LHCN-M2 (cell line): Measurements from ENCODE around the gene ELK1. TPM values are rescaled to one million over a fixed set of nuclear protein-coding genes. Genes with fewer than 3 reads are reported as not detected.
A peak's percentile ranks its signal among the peaks of the same experiment; 100 is the strongest.
"Not testable (repeated sequence)": the region's sequence is repeated elsewhere in the genome, so short reads cannot be mapped to it uniquely, and the experiment has no call there.

Source experiments
- DNase-seq: peaks from one replicate; pipeline ENCODE4 v3.0.0-alpha.2; 2012; ENCODE audit warnings: low read depth
- polyA plus RNA-seq: library from polyadenylated mRNA; unstranded; fragments of >200 nt; gene quantifications from one replicate; pipeline ENCODE4 v1.2.1, GENCODE V29; 2012; ENCODE audit warnings: missing spikeins
- total RNA-seq: library from RNA; depleted of rRNA; stranded (reverse); fragments of >200 nt; gene quantifications from 2 replicates; pipeline ENCODE4 v1.2.3, GENCODE V29; 2014; rRNA removed

The ELK1 gene, protein sequence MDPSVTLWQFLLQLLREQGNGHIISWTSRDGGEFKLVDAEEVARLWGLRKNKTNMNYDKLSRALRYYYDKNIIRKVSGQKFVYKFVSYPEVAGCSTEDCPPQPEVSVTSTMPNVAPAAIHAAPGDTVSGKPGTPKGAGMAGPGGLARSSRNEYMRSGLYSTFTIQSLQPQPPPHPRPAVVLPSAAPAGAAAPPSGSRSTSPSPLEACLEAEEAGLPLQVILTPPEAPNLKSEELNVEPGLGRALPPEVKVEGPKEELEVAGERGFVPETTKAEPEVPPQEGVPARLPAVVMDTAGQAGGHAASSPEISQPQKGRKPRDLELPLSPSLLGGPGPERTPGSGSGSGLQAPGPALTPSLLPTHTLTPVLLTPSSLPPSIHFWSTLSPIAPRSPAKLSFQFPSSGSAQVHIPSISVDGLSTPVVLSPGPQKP
- total RNA-seq = 44.2 and 46.8 TPM in 2 replicates
- 25.2 TPM for polyA plus RNA-seq

DNA sequence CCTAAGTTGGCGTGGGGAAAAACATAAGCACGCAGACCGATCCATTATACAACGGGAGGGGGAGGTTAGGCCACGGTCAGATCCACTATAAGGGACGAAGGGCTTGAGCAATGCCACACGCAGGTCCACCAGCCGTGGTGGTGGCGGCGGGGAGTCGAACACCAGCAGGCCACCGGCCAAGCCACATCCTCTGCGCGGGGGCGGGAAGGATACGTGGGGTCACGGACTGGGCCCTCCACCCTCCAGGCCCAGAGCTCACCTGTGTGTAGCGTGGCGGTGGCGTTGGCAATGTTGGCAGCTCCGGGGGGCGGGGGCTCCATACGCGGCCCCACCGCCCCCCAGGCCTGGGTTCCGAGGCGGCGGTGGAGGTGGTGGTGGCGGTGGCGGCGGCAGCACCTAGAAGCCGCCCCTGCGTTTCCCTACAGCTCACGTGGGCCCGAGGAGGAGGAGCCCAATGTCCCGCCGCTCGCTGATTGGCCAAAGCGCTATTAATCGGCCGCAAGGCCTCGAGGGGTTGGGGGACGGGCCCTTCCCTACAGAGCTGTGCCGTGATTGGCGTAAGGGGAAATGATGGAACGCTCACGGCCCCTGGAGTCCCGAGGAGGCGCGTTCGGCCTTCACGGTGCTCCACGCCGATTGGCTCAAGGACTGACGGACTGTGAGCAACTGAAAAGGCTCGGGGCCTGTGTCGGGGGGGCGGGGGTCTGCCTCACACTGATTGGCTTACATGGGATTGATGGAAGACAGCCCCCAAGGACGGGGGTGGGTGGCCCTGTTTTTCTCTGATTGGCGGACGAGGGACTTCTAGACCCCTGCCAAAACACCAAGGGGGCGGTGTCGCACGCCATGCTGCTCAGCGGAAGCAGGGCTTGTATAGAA lies at the start of gene ELK1:
Gene ELK1, minus strand, starts transcription at position 400 of the 879 bp plus-strand sequence. CDS start 9,122 bp downstream, outside the sequence.
- peak; percentile 97 for DNase-seq

DNA sequence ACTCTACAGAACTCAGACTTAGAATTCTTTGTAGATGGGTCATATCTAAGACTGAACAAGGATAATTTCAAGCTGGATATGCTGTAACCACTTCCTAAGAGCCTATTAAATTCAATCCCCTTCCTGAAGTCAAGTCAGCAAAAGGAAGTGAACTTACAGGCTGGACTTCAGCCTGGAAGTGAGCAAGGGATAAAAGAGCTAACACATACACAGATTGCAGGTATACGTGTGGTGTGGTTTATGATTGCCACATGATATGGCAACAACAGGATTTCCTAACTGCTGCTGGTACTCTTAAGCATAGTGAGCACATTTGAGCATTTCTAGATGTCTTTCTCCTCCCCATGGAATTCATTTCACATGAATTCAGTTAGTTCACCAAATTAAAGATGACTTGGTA lies 46.8 kb upstream of the ELK1 start:
- DNase-seq = peak; percentile 13

DNA sequence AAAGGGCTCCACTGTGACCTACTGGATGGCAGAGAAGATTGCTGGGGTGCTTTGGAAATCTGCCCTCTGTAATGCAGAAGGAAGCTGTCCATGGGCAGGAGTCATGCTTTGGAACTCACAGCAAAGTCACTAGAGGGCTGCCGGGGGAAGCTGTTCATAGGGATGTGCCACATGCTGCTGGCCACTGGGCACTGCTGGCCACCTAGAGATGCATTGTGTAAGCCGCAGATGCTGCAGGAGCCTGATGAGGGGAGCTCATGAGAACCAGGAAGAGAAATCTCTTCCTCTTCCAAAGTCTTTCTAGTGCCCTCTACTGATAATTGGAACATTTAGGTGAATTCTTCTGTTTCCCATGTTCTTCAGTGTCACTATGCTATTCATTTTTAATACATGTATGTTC lies 39.8 kb upstream of the ELK1 start:
- DNase-seq = peak; percentile 64

DNA sequence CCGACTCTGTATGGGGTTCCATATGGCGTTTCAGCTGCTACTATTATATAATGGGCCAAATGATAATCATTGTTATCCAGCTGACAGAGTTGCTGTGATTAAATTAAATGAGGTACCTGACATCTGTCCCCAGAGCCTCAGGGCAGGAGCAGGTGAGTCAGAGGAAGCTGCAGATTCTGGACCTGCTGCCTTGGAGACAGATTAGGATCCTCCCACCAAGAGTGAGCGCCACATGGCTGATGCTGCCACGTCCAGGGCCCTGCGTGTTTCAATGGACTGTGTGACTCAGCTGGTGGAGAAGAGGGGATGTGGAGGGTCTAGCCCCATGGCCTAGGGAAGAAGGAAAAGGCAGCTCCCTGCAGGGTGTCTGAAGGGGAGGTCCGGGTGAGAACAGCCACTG lies 36.9 kb upstream of the ELK1 start:
- DNase-seq = no peak

DNA sequence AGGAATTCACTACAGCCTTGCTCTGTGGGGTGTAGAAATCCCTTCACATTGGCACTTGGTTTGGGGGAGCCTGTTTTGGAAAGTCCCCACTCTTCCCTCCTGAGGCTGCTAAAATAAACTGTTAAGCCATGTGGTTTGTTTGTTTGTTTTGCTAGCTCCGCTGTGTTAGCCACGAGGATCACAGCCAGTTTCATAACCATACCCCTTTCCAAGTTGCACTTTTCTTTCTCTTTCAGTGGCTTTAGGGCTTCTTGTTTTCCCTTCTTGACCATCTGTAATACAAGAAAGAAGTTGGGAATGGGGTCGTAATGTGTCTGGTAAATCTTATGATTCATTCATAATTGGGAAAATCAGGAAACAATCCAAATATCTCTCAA lies 33.5 kb upstream of the ELK1 start:
- peak; percentile 62 for DNase-seq

DNA sequence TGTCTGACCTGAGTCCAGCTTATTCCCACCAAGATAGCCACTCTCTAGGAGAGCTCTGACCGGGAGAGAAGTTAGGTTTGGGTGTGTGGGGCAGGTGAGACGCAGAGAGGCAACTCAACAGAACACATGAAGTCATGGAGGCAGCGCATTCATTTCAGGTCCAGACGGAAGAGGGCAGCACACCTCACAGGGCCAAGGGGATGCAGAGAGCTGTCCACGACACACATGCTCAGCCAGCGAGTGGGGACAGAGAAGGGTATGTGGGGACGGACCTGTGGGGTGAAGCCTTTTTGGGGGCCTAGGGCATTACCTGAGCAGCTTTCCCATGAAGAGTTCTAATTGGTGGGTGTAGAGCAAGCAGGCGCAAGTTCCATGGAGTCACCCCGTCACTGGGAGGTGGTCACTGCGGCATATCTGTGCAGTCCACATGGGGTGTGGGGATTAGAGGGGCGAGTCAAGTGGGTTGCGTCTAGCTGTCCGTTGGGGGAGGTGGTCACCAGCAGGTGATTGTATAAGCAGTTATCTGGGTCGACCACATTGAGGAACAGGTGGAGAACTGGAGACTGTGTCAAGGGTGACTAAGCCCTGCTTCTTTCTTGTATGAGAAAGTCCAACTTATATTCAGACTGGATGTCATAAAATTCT lies 32.9 kb upstream of the ELK1 start:
- DNase-seq = no peak

DNA sequence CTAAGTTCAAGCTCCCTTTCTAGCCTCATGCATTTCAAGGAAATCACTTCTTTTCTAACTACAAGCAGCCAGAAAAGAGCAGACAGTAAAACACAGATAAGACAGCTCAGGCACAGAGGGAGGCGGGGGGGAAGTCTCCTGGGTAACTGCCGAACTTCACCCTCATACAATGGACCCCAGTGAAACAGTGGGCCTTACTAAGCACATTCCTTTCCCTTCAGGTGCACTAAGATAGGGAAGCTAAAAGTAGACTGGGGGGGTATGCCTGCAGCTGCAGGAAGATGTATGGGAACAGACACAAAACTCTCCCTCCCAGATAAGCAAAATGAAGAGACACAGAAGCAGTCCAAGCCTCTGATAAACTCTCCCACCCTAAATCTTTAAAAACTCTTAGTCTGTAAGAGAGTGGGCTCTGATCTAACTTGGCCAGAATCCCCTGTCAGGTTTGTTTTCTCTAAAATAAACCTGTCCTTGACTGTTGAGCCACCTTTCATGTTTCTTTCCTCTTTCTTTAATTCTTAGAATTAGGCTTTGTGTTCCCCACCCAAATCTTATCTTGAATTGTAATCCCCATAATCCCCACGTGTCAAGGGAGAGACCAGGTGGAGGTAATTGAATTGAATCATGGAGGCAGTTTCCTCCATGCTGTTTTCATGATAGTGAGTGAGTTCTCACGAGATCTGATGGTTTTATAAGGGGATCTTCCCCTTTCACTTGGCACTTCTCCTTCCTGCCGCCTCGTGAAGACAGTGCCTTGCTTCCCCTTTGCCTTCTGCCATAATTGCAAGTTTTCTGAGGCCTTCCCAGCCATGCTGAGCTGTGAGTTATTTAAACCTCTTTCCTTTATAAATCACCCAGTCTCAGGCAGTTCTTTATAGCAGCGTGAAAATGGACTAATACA lies 25.8 kb upstream of the ELK1 start:
- not testable (repeated sequence) for DNase-seq

DNA sequence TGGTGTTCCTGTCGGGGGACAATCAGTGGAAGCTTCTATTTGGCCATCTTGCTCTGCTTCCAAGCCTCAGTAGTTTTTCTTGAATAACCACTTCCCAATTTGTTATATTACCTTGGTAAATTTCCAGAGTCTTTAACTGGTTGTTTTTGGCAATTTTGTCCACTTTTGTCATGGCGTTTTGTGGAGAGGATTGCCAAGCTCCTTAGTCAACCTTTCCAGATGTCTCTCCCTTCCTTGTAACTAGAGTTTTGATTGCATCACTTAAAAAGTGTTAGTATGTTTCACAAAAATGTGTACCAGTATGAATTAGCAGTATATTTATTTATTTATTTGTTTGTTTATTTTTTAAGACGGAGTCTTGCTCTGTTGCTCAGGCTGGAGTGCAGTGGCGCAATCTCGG lies 24.4 kb upstream of the ELK1 start:
- no peak for DNase-seq

DNA sequence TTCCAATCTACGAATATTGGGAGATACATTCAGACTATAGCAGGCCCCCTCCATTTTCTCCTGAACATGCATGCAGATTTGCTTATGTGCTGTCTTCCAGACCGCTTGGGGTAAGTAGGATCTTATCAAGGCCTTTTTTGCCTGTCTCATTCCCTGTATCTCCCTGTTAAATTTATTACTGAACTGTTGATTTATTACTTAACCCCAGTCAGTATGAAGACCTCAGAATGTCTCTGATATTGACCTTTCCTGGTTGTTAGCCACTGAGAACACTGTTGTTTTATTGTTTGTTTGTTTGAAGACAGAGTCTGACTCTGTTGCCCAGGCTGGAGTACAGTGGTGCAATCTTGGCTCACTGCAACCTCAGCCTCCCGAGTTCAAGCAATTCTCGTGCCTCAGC lies 15.4 kb upstream of the ELK1 start:
- not testable (repeated sequence) for DNase-seq

DNA sequence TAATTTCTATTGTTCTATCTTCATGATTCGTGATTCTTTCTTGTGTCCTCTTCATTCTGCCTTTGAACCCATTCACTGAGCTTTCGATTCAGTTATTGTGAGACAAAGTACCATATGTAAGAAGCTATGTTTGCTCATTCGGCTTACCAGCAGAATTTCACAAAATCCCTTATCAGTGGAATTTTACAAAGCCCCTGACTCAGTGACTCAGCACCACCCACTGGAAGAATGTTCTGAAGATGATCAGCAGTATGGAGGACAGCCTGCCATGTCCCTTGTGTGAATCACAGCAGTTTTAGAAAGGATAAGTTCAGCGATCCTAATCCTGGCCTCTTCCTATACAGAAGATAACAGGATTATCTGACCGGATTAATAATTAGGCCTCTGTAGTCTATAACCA lies 14.4 kb upstream of the ELK1 start:
- DNase-seq = no peak

DNA sequence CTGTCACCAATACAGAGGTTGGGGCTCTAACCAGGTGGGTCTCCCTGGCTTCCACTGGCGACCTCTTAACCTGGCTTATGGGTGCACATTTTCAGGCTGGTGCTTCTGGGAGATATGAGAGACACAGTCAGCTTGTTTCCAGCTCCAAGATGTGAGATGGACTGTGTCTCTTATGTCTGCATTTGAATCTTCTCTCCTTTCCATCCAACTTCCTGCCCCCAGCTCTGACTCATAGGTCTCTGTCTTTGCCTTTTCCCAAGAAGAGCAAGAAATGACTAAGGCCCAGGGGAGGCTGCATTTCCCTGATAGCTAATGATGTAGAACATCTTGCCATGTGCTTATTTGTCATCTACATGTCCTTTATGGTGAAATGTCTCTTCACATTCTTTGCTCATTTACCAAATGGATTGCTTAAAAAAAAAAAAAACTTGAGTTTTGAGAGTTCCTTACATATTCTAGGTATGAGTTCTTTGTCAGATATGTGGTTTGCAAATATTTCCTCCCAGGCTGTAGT lies 11.8 kb upstream of the ELK1 start:
- DNase-seq = peak; percentile 95

DNA sequence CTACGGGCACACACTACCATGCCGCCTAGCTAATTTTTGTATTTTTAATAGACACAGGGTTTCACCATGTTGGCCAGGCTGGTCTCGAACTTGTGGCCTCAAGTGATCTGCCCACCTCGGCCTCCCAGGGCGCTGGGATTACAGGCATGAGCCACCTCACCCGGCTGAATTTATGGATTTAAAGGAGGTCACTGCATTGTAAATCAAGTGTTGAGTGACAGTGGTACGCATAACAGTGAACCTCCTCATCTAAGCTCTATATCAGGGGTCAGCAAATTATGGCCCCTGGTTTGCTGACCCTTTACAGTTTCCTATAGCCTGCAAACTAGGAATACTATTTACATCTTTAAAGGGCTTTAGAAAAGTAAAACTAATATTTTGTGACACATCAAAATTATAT lies 11.2 kb upstream of the ELK1 start:
- DNase-seq = no peak

DNA sequence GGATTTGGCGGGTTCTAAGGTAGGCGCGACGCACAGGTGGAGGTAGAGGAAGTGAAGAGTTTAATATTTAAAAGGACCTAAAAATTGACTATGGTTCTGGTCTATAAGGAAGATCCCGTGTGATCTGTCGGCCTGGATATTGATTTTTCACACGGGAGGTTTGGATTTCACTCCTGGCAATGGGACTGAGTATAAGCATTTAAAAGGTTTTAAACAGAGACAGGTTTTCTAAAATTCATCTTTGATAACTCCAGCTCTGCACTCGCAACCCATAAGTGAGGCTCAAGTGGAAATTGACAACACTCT lies 9.0 kb upstream of the ELK1 start:
- no peak for DNase-seq

DNA sequence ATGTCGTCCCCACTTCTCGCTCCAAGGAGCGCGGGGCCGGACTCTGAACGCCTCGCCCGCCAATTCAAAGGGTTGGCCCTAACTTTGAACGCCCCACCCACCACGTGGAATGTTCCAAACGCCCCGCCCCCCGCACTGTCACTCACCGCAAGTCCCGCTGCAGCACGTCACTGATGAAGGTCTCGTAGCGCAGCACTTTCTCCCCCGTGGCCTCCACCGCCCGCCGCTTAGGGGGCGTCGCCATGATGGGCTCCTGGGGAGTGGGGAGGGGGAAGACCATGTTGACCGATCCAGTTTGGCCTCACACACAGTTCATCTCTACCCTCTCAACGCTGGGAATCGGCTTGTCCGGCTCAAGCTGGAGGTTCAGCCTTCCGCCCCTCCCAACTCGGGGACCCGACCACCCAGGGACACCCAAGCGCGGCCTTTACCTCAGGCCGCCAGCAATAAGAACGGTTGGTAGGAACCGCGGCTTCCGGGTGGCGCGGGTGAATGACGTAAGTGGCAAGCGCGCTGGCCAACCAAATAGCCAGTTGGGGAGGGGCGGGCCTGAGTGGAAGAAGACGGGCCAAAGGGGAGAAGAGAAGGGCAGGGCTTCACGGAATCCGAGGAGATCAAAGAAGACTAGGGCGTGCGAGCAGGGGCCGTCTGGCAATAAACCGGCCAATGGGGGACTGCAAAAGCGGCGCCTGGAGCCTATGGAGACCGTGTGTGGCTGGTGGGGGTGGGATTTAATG lies 8.5 kb upstream of the ELK1 start, which contains the start of gene UXT:
Gene UXT, minus strand, starts transcription at position 497 of the 737 bp plus-strand sequence. Its CDS starts 253 bp downstream, at position 244.
- DNase-seq = peak; percentile 93

DNA sequence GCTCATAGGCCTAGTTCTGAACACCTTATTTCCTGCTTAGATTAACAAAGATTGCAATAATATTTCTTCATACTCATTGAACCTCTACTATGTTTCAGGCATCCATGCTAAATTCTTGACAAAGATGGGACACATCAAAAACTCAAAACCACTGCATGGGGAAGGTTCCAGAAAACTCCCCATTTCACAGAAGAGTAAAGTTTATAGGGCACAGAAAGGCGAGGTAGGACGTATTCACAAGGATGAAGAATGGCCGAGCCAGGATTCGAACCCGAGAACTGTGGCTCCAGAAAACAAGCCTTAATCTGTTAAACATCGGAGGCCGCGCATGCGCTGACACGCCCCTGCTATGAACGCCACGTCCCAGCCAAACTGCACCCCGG lies 7.9 kb upstream of the ELK1 start:
- DNase-seq = no peak

DNA sequence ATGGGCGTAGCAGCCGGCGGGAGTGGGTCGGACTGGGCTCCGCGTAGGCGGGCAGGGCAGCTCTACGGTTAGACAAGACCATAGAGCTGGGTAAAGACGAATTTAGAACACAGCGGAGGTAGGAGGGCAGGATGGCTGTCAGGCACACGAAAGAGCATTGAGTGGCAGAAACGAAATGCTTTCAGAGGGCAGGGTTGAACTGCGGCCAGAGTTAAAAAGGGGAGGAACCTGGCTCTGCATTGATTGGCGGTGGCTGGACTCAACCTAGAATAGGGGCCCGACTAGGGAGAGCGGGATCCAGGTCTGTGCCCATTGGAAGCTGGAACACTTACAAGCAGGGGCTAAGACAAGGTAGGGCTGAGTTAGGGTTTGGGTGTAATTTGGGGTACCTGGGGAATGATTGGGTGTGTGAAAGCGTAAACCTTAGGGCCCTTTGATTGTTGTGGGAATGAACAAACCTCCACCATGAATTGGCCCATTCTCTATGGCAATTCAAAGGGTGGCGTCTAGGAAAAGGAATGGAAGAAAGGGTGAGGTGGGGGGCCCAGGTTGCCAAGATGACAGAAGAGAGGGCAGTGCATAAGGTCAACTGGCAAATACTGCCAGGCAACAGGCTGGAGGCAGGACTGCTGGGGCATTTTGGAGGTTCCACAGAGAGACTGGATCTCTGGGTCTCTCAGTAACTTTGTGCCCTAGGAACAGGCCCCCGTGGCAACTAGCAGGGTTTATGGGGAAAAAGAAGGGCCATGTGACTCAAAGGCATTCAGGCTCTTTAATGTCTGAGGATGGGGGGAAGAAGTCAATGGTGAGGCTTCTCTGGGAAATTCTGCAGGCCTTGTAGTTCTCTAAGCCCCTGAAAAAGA lies 911 bp upstream of the ELK1 start:
- DNase-seq = no peak

DNA sequence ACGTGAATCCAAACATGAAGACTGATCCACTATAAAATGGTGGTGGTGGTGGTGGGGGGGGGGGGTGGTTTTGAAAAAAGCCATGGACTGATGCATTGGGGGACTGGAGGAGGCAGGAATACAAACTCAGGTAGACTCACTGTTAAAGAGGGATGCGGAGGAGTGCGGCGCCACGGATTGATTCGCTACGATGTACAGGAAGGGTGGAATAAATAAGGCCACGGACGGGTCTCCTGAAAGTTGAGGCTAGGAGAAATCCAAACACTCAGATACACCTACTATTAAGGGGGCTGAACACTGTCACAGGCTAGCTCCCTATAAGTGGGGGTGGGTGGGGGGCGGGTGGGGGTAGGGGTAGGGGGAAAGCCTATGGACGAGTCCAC lies 591 bp downstream of the ELK1 start:
- no peak for DNase-seq

DNA sequence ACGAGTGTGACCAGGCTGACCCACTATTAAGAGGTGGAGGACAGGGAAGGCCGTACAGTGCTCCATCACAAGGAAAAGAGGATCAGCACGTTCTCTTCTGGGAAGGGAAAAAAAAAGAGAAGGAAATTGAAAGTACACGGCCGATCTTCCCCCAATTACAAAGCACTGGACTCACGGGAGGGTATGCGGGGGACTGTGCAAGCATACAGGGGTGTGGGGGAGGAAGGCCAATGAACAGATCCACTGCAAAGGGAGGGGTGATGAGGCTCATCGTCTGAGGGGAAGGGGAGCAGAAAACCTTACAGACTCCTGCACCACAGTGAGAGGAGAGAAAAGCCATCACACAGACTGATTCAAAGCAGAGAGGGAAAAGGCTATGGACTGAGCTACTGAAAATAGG lies 1.1 kb downstream of the ELK1 start:
- no peak for DNase-seq

DNA sequence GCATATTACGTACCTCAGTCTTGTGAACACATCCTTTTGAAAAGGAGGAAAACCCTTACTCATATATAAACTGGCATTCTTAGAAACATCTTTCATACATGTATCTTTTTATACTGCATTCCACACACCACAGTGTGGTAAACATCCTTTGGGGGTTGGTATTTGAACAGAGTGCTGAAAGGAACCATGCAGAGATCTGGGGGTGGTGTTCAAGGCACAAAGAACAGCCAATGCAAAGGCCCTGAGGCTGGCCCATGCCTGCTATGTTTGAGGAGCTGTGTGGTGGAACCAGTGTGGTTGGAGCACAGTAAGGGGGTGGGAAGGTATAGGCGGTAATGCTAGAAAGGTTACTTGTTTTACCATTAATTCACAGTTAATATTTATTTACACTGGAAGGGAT lies 2.0 kb downstream of the ELK1 start:
- no peak for DNase-seq
